Erythroblast (primary cell): ENCODE data around the gene KCNMB1.

ENCODE experiments used
- GATA1 ChIP-seq: IDR thresholded peaks from 2 replicates; pipeline ENCODE4 v1.6.1; 2011; ENCODE audit warnings: low read depth, mild to moderate bottlenecking, control low read depth, low read length, moderate library complexity
- POLR2A ChIP-seq: IDR thresholded peaks from 2 replicates; pipeline ENCODE4 v1.6.1; 2011; ENCODE audit warnings: mild to moderate bottlenecking, low read length

- TF ChIP-seq POLR2A (no peak), GATA1 (no peak)
Observed at GRCh38 chr5:170347022-170347567, 42.1 kb downstream of the KCNMB1 start.
